WTC11 (cell line): Measurements from ENCODE around the gene BEND3. TPM values are rescaled to one million over a fixed set of nuclear protein-coding genes. Genes with fewer than 3 reads are reported as not detected.
A peak's percentile ranks its signal among the peaks of the same experiment; 100 is the strongest.

Experiments used
- ATAC-seq: fragments of 200-7000 bp; cut with Tn5 transposase; 2 replicates; pipeline ENCODE4 v1.10.0; 2021; ENCODE audit warnings: mild to moderate bottlenecking, moderate library complexity
- CTCF ChIA-PET: fragments of 300-600 bp; sonication (Branson Sonifier 250); formaldehyde crosslinking; loops from one replicate; lab custom pipeline; 2021; ENCODE audit warnings: antibody characterized with exemption; lab: Charles Lee
- POLR2A ChIA-PET: fragments of 350-600 bp; sonication (Branson Sonifier 250); formaldehyde crosslinking; loops from one replicate; lab custom pipeline; 2021; ENCODE audit warnings: antibody characterized with exemption; lab: Charles Lee
- DNase-seq: peaks from one replicate; pipeline ENCODE4 v3.0.0; 2021; ENCODE audit warnings: low spot score
- H3K27ac Mint-ChIP-seq: 2 replicates; pipeline ENCODE4 v1.8.0; 2021; ENCODE audit warnings: mixed read lengths
- H3K27me3 Mint-ChIP-seq: 2 replicates; pipeline ENCODE4 v1.8.0; 2021; ENCODE audit warnings: low read depth, mild to moderate bottlenecking, moderate library complexity, mixed read lengths
- H3K36me3 Mint-ChIP-seq: 2 replicates; pipeline ENCODE4 v1.8.0; 2021; ENCODE audit warnings: mixed read lengths
- H3K4me1 Mint-ChIP-seq: 2 replicates; pipeline ENCODE4 v1.8.0; 2022; ENCODE audit warnings: mixed read lengths
- H3K4me3 Mint-ChIP-seq: 2 replicates; pipeline ENCODE4 v1.8.0; 2021; ENCODE audit warnings: mild to moderate bottlenecking, moderate library complexity, mixed read lengths
- H3K9me3 Mint-ChIP-seq: 2 replicates; pipeline ENCODE4 v1.8.0; 2021; ENCODE audit warnings: mixed read lengths
- ATF6 ChIP-seq: sonication (generic); formaldehyde crosslinking; IDR thresholded peaks from 2 replicates; pipeline ENCODE4 v1.8.1; 2023; ENCODE audit warnings: mild to moderate bottlenecking, missing genetic modification reagents
- CBFB ChIP-seq: sonication (generic); formaldehyde crosslinking; IDR thresholded peaks from 2 replicates; pipeline ENCODE4 v1.8.1; 2022; ENCODE audit warnings: mild to moderate bottlenecking, low read depth, missing genetic modification reagents
- CREB1 ChIP-seq: sonication (generic); formaldehyde crosslinking; IDR thresholded peaks from 2 replicates; pipeline ENCODE4 v1.8.0; 2023; ENCODE audit warnings: mild to moderate bottlenecking, missing genetic modification reagents
- ELF4 ChIP-seq: sonication (generic); formaldehyde crosslinking; IDR thresholded peaks from 2 replicates; pipeline ENCODE4 v1.8.1; 2022; ENCODE audit warnings: low read depth, mild to moderate bottlenecking, moderate library complexity, missing genetic modification reagents
- FOXK1 ChIP-seq: sonication (generic); formaldehyde crosslinking; IDR thresholded peaks from 2 replicates; pipeline ENCODE4 v1.8.0; 2022; ENCODE audit warnings: mild to moderate bottlenecking, moderate library complexity, missing genetic modification reagents
- FOXP1 ChIP-seq: sonication (generic); formaldehyde crosslinking; IDR thresholded peaks from 2 replicates; pipeline ENCODE4 v1.8.0; 2022; ENCODE audit warnings: missing genetic modification reagents, mild to moderate bottlenecking, moderate library complexity, borderline replicate concordance
- GRHL2 ChIP-seq: fragments of 250-450 bp; sonication (Bioruptor Pico); IDR thresholded peaks from 2 replicates; pipeline ENCODE4 v1.8.0; 2022; ENCODE audit warnings: mild to moderate bottlenecking, moderate library complexity; ENCODE audit not compliant: insufficient replicate concordance, severe bottlenecking
- JUN ChIP-seq: sonication (generic); formaldehyde crosslinking; IDR thresholded peaks from 2 replicates; pipeline ENCODE4 v1.8.0; 2023; ENCODE audit warnings: mild to moderate bottlenecking, missing genetic modification reagents
- MAX ChIP-seq: sonication (generic); formaldehyde crosslinking; IDR thresholded peaks from 2 replicates; pipeline ENCODE4 v1.8.0; 2022; ENCODE audit warnings: mild to moderate bottlenecking, missing genetic modification reagents
- MXD4 ChIP-seq: fragments of 250-450 bp; sonication (Bioruptor Pico); IDR thresholded peaks from 2 replicates; pipeline ENCODE4 v1.8.0; 2021; ENCODE audit warnings: mild to moderate bottlenecking, moderate library complexity, borderline replicate concordance
- MYBL2 ChIP-seq: sonication (generic); formaldehyde crosslinking; IDR thresholded peaks from 2 replicates; pipeline ENCODE4 v1.8.1; 2023; ENCODE audit warnings: mild to moderate bottlenecking, moderate library complexity, missing genetic modification reagents
- NFE2L1 ChIP-seq: sonication (generic); formaldehyde crosslinking; IDR thresholded peaks from 2 replicates; pipeline ENCODE4 v1.8.1; 2023; ENCODE audit warnings: missing genetic modification reagents
- NR3C1 ChIP-seq: sonication (generic); formaldehyde crosslinking; conservative IDR thresholded peaks from 2 replicates; pipeline ENCODE4 v1.8.1; 2023; ENCODE audit warnings: low read depth, mild to moderate bottlenecking, missing genetic modification reagents
- OVOL2 ChIP-seq: fragments of 250-450 bp; sonication (Bioruptor Pico); IDR thresholded peaks from 2 replicates; pipeline ENCODE4 v1.9.0; 2021; ENCODE audit warnings: mild to moderate bottlenecking, borderline replicate concordance
- RELA ChIP-seq: sonication (generic); formaldehyde crosslinking; IDR thresholded peaks from 2 replicates; pipeline ENCODE4 v1.8.1; 2022; ENCODE audit warnings: missing genetic modification reagents, mild to moderate bottlenecking, borderline replicate concordance
- SMAD3 ChIP-seq: sonication (generic); formaldehyde crosslinking; IDR thresholded peaks from 2 replicates; pipeline ENCODE4 v1.8.0; 2022; ENCODE audit warnings: missing genetic modification reagents, mild to moderate bottlenecking, borderline replicate concordance
- ZBTB21 ChIP-seq: sonication (generic); formaldehyde crosslinking; IDR thresholded peaks from 2 replicates; pipeline ENCODE4 v1.8.1; 2023; ENCODE audit warnings: mild to moderate bottlenecking, missing genetic modification reagents, borderline replicate concordance
- ZNF219 ChIP-seq: sonication (generic); formaldehyde crosslinking; IDR thresholded peaks from 2 replicates; pipeline ENCODE4 v1.8.0; 2023; ENCODE audit warnings: missing genetic modification reagents, mild to moderate bottlenecking, borderline replicate concordance
- ZNF317 ChIP-seq: sonication (generic); formaldehyde crosslinking; IDR thresholded peaks from 2 replicates; pipeline ENCODE4 v1.8.1; 2023; ENCODE audit warnings: low read depth, mild to moderate bottlenecking, moderate library complexity, missing genetic modification reagents, borderline replicate concordance
- ZNF416 ChIP-seq: fragments of 250-450 bp; sonication (Bioruptor Pico); IDR thresholded peaks from 2 replicates; pipeline ENCODE4 v1.9.0; 2021; ENCODE audit warnings: mild to moderate bottlenecking, inconsistent platforms
- ZSCAN18 ChIP-seq: fragments of 250-450 bp; sonication (Bioruptor Pico); IDR thresholded peaks from 2 replicates; pipeline ENCODE4 v2.1.2; 2022; ENCODE audit warnings: mild to moderate bottlenecking, moderate library complexity
- total RNA-seq: library from RNA; stranded (reverse); gene quantifications from 3 replicates; pipeline ENCODE4 v1.2.3, GENCODE V29; 2021
- TF ChIP-seq, protein P1 (sequence below): sonication (generic); formaldehyde crosslinking; IDR thresholded peaks from 2 replicates; pipeline ENCODE4 v1.8.1; 2022; ENCODE audit warnings: low read depth, missing genetic modification reagents, borderline replicate concordance
- TF ChIP-seq, protein P2 (sequence below): sonication (generic); formaldehyde crosslinking; IDR thresholded peaks from 2 replicates; pipeline ENCODE4 v1.8.1; 2022; ENCODE audit warnings: missing genetic modification reagents, borderline replicate concordance
- TF ChIP-seq, protein P3 (sequence below): fragments of 250-450 bp; sonication (Bioruptor Pico); IDR thresholded peaks from 2 replicates; pipeline ENCODE4 v1.9.0; 2021; ENCODE audit warnings: mild to moderate bottlenecking, borderline replicate concordance

BEND3 gene
- total RNA-seq, 1 experiment from 2014 or later, result 25.4 TPM

GRCh38 chr6:107066697-107067659 is 48.3 kb downstream of the BEND3 start (continued):
- no peak for TF ChIP-seq ATF6 (CRISPR knock-in tag)
- TF ChIP-seq RELA (CRISPR knock-in tag), result no peak
- TF ChIP-seq, protein P1, sequence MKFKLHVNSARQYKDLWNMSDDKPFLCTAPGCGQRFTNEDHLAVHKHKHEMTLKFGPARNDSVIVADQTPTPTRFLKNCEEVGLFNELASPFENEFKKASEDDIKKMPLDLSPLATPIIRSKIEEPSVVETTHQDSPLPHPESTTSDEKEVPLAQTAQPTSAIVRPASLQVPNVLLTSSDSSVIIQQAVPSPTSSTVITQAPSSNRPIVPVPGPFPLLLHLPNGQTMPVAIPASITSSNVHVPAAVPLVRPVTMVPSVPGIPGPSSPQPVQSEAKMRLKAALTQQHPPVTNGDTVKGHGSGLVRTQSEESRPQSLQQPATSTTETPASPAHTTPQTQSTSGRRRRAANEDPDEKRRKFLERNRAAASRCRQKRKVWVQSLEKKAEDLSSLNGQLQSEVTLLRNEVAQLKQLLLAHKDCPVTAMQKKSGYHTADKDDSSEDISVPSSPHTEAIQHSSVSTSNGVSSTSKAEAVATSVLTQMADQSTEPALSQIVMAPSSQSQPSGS (CRISPR knock-in tag), result no peak
- no peak for TF ChIP-seq CREB1
- no peak for TF ChIP-seq GRHL2 (CRISPR knock-in tag)
- TF ChIP-seq FOXP1 (CRISPR knock-in tag), result no peak
- no peak for TF ChIP-seq ZBTB21 (CRISPR knock-in tag)

DNA sequence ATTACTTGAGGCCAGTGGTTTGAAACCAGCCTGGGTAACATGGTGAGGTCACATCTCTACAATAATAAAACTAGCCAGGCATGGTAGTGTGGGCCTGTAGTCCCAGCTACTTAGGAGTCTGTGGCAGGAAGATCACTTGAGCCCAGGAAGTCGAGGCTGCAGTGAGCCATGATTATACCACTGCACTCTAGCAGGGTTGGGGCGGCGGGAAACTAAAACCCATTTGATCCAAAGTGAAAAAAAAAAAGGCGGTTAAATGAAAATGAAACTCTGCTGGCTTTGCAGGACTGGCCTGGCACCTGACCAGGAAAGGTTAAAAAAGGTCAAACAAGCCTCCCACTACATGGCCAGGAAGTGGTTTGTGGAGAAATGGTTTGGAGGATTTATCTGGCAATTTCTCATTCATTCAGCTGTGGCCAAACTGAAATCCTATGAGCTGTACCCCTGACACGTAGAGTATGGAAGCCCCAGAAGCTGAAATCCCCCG is 50.7 kb downstream of the BEND3 start:
- Mint-ChIP-seq H3K36me3 (peaks cover 28% of the 10 kb centered on the region), H3K4me3 (no peak overlapping the region), H3K4me1 (peaks cover 61% of the 10 kb centered on the region), H3K27me3 (no peaks in the 10 kb centered on the region), H3K27ac (peak overlapping the region; percentile 45), H3K9me3 (no peaks in the 10 kb centered on the region)
- POLR2A ChIA-PET, result no interaction called here
- CTCF ChIA-PET, result no interaction called here
- DNase-seq (no peak), ATAC-seq (no peak)
- TF ChIP-seq CBFB (CRISPR knock-in tag) (no peak), SMAD3 (no peak), FOXK1 (no peak), ZSCAN18 (no peak), ELF4 (CRISPR knock-in tag) (no peak), RELA (CRISPR knock-in tag) (no peak), NFE2L1 (CRISPR knock-in tag) (no peak), MXD4 (CRISPR knock-in tag) (no peak), MYBL2 (CRISPR knock-in tag) (no peak), JUN (no peak), ZNF219 (CRISPR knock-in tag) (no peak), NR3C1 (no peak), ZNF317 (CRISPR knock-in tag) (no peak), OVOL2 (CRISPR knock-in tag) (no peak), MAX (CRISPR knock-in tag) (no peak), ZNF416 (no peak)
- TF ChIP-seq, protein P2, sequence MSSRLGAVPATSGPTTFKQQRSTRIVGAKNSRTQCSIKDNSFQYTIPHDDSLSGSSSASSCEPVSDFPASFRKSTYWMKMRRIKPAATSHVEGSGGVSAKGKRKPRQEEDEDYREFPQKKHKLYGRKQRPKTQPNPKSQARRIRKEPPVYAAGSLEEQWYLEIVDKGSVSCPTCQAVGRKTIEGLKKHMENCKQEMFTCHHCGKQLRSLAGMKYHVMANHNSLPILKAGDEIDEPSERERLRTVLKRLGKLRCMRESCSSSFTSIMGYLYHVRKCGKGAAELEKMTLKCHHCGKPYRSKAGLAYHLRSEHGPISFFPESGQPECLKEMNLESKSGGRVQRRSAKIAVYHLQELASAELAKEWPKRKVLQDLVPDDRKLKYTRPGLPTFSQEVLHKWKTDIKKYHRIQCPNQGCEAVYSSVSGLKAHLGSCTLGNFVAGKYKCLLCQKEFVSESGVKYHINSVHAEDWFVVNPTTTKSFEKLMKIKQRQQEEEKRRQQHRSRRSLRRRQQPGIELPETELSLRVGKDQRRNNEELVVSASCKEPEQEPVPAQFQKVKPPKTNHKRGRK, result no peak
- TF ChIP-seq, protein P3, sequence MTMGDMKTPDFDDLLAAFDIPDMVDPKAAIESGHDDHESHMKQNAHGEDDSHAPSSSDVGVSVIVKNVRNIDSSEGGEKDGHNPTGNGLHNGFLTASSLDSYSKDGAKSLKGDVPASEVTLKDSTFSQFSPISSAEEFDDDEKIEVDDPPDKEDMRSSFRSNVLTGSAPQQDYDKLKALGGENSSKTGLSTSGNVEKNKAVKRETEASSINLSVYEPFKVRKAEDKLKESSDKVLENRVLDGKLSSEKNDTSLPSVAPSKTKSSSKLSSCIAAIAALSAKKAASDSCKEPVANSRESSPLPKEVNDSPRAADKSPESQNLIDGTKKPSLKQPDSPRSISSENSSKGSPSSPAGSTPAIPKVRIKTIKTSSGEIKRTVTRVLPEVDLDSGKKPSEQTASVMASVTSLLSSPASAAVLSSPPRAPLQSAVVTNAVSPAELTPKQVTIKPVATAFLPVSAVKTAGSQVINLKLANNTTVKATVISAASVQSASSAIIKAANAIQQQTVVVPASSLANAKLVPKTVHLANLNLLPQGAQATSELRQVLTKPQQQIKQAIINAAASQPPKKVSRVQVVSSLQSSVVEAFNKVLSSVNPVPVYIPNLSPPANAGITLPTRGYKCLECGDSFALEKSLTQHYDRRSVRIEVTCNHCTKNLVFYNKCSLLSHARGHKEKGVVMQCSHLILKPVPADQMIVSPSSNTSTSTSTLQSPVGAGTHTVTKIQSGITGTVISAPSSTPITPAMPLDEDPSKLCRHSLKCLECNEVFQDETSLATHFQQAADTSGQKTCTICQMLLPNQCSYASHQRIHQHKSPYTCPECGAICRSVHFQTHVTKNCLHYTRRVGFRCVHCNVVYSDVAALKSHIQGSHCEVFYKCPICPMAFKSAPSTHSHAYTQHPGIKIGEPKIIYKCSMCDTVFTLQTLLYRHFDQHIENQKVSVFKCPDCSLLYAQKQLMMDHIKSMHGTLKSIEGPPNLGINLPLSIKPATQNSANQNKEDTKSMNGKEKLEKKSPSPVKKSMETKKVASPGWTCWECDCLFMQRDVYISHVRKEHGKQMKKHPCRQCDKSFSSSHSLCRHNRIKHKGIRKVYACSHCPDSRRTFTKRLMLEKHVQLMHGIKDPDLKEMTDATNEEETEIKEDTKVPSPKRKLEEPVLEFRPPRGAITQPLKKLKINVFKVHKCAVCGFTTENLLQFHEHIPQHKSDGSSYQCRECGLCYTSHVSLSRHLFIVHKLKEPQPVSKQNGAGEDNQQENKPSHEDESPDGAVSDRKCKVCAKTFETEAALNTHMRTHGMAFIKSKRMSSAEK (CRISPR knock-in tag), result no peak
